NCI-H146 treated with DMSO at 0.1 percent for 48 hours (cell line): ENCODE measurements around the gene ZNF407.
A peak's percentile ranks its signal among the peaks of the same experiment; 100 is the strongest.

ENCODE experiments used
- DNase-seq: peaks from one replicate; lab custom pipeline; 2025; ENCODE audit not compliant: unreplicated experiment; lab: John Stamatoyannopoulos, UW

The ZNF407 gene

DNA sequence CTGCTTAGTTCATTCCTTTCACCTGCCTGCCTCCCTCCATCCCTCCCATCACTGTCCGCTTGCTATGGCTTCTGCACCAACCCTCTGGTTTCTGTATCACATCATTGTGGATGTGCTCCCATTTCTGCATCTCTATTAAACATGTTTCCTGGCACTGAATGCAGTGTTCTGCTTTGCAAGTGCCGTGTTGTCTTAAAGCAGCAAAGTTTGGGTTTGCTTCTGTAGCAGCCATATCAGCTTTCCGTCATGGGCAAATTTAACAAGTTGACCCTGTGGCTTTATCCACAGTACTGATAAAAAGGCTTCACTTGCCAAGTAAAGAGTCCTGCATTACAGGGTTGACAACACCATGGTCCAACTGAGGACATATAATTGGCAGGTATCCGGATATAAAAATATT lies 445.8 kb downstream of the ZNF407 start:
- no peak for DNase-seq

- no peak for DNase-seq
These were observed 446.6 kb downstream of the ZNF407 start for GRCh38 chr18:75044296-75044695.

DNA sequence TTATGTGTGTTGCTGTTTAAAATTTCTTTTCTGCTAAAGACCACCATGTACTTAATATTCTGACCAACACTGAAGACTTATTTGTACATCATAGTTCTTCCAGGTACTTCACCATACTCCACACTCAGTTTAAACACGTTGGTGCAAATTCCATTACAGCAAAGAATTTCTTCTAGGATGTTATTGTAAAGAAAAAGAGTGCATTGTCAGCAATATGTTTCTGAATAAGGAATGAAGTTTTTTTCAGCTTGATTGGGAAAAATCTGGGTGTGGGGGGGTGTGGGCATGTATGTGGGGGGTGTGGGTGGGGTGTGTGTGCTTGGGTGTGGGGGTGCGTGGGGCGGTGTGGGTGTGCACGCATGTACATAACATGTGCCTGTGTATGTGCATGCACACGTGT lies 447.1 kb downstream of the ZNF407 start:
- no peak for DNase-seq

DNA sequence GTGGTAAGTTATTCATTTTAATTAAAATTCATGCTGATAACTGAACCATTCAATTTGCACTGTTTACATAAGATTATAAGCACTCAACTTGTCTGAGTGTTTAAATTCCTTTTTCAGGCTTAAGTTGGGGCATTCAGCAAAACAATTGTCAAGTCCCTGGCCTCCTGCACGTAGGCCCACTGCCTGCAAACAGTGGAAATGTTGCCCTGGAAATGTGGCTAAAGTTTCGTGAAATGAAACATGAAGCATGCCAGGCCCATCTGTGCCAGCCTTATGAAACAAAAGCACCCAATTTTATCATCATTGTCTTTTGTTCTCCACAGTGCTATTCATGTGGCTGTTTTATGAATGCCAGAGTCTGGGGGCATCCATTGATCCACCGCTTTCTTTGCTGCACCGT lies 447.6 kb downstream of the ZNF407 start:
- DNase-seq, result no peak

GRCh38 chr18:75047240-75047961 lies 449.7 kb downstream of the ZNF407 start:
- peak; percentile 39 for DNase-seq

- no peak for DNase-seq
These were observed 451.2 kb downstream of the ZNF407 start for GRCh38 chr18:75048776-75049454.

DNA sequence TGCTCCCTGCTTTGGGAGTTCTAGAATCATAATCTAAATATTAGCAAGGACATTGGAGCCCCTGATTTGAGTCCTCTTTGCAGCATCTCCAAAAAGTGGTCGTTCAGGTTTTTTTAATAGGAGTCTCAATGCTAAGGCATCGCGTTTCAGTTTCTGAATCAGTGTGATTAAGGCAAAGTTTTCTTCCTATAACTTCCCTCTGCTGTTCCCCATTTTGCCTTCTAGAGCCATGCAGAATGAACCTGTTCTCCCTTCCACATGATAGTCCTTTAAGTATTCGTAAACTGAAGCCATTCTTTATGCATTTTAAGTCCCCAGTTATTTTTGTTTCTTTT lies 451.8 kb downstream of the ZNF407 start:
- DNase-seq, result no peak

DNA sequence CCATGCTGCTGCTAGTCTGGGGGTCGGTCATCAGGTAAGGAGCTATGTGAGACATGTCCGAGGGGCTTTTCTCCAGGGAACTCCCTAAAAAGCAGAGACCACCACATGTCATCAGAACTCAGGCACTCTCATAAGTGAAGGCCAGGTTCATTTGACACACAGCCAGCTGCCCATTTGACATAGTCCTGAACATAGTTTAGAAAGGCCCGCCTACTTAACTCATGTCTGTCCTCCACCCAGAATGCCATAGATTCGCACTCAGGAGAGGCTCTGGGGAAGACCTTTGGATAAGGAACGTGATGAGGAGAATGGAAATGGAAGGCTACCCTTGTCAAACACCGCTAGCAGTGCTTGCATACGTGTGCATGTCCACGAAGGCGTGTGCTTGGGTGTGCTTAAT lies 454.1 kb downstream of the ZNF407 start:
- no peak for DNase-seq

GRCh38 chr18:75052475-75052874 lies 454.8 kb downstream of the ZNF407 start:
- no peak for DNase-seq

GRCh38 chr18:75053028-75053629 lies 455.5 kb downstream of the ZNF407 start:
- no peak for DNase-seq

DNA sequence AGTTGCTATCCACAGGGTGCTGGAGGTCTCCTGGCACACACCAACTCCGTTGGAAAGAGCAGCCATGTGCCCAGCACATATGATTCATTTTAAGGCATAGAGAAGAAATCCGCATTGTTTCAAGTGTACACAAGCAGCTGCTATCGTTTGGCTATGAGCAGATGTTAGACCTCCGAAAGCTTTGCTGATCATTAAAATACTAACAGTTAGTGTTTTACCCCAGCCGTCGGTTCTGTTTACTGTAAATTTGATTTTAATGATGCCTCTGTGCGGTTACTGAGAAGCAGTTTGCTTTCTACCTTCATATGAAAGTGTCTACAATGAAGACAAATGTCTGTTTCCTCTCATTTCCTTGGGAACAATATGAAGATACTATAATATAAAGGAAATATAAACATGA lies 456.4 kb downstream of the ZNF407 start:
- no peak for DNase-seq

DNA sequence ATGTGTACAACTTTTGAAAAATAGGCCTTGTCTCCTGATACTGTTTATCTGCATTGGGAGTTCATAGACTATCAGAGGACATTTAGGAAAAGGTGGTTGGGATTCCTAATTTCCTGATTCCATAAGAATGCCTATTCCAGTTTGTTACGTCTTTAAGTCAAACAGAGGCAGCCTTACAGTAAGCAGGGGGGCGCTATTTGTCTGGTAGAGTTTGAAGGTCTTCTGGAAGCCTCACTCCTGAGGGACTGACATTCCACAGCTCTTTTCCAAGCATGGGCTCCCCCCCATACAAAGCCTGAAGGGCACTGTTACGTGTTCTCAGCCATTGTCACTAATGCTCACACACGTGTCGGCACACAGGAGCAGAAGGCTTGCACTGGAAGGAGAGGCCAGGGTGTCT lies 456.9 kb downstream of the ZNF407 start:
- no peak for DNase-seq

DNA sequence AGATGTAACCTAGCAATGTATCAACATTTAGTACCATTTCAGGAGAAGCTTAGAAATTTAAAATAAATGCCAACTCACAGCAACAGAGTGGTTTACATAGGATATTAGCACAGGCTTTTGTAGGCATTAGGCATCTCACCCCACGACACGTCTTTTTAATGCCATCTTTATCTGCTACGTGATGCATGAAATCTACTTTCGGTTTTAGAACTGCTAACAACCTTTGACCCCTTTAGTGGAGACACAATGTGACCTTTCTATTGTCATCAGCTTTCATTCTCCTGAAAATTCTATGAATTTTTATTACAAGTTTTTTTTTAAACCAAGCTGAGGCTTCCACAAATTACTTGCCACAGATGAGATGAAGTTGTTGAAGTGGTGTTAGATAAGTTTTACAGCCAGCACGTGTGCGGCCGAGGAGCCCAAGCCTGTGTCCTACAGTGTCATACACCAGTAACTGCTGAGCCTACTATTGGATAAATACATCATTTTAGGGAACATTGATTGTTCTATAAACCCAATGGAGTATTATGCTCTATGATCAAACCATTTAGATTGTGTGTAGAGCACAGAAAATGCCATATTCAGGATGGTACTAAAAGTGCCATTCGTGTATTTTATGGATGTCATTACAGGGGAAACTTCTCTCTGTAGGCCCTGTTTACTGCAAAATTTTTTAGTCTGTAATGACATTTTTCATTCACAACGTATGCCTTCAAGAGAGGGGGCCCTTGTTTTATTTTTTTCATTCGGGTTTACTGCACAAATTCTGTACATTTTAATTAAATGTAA lies 459.7 kb downstream of the ZNF407 start:
- DNase-seq, result no peak

DNA sequence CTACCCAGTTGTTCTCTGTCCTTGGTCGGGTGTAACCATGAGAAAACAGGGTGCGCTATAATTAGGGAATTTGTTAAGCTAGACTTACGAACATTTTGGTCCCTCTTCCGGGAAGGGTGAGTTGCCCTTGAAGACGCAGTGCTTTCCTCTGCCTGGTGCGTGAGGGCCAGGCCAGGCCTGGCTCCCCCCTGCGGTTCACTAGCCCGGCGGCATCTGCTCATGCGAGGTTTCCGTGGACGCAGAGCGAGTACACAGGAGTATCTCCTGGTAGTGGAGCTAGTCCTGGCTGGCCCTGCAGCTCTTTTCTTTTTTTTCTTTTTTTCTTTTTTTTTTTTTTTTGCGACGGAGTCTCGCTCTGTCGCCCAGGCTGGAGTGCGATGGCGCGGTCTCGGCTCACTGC lies 462.5 kb downstream of the ZNF407 start:
- no peak for DNase-seq

GRCh38 chr18:75062297-75062886 lies 464.7 kb downstream of the ZNF407 start:
- DNase-seq, result no peak

- DNase-seq, result no peak
These were observed 465.5 kb downstream of the ZNF407 start for GRCh38 chr18:75063196-75063595.

DNA sequence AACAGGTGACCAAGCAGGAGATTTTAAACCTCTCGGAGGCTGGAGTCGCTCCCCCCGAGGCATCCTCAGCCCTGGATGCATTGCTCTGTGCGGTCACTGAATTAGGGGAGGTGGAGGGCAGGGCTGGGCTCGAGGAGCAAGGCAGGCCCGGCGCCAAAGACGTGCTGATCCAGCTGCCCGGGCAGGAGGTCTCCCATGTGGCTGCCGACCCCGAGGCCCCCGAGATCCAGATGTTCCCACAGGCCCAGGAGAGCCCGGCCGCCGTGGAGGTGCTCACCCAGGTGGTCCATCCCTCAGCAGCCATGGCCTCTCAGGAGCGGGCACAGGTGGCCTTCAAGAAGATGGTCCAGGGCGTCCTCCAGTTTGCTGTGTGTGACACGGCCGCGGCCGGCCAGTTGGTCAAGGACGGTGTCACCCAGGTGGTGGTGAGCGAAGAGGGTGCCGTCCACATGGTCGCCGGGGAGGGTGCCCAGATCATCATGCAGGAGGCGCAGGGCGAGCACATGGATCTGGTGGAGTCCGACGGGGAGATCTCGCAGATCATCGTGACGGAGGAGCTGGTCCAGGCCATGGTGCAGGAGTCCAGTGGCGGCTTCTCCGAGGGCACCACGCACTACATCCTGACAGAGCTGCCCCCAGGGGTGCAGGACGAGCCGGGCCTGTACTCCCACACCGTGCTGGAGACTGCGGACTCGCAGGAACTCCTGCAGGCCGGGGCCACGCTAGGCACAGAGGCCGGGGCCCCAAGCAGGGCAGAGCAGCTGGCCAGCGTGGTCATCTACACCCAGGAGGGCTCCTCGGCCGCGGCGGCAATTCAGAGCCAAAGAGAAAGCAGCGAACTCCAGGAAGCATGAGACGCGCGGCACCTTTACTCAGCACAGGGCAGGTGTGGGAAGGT lies 466.2 kb downstream of the ZNF407 start:
- no peak for DNase-seq

DNA sequence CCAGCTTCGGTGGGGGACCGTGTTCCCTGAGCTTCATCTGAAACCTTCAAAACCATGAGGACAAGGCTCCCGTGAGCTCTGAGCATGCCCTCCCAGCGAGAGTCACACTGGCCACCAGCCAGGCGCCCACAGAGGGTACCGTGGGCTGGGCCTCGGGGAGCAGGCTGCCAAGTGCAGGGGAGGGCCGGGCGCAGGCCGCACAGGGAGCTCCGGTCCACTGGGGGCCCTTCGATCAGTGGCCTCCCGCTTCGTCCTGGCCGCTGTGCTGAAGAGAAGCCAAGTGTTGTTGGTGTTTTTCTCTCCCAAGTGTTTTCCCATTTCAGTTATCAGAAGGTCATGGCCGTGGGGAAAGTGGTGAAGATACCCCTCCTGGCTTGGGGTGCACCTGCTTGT lies 466.8 kb downstream of the ZNF407 start:
- DNase-seq, result no peak

GRCh38 chr18:75065251-75066000 lies 467.8 kb downstream of the ZNF407 start:
- no peak for DNase-seq
